ENCODE results near the gene TRAPPC11. TPM values are rescaled to one million over a fixed set of nuclear protein-coding genes. Genes with fewer than 3 reads are reported as not detected.

The TRAPPC11 gene
- total RNA-seq, 1 experiment from 2014 or later, result 21.5 TPM

- H3K4me3 Mint-ChIP-seq (ENCODE audit: low read depth, unreplicated experiment), result no peak overlapping the region
- H3K27ac Mint-ChIP-seq (ENCODE audit: unreplicated experiment), result no peak overlapping the region
- no TSS peak for BruUV-seq (replicated peaks)
- no peak for DNase-seq
- intact Hi-C loops (cut with micrococcal nuclease; ENCODE audit: unreplicated experiment), result no loop called here
- no peaks in the 10 kb centered on the region for H3K27me3 Mint-ChIP-seq (ENCODE audit: unreplicated experiment)
- H3K36me3 Mint-ChIP-seq (ENCODE audit: insufficient read depth, unreplicated experiment), result no peaks in the 10 kb centered on the region
- CTCF ChIA-PET, result no interaction called here
- no peak for TF ChIP-seq CTCF (IDR thresholded peaks at IDR 0.05; ENCODE audit: unreplicated experiment)
- peaks cover 6% of the 10 kb centered on the region for H3K4me1 Mint-ChIP-seq (ENCODE audit: low read depth, unreplicated experiment)
- no peaks in the 10 kb centered on the region for H3K9me3 Mint-ChIP-seq (ENCODE audit: low read depth, unreplicated experiment)
These were observed 27.4 kb upstream of the TRAPPC11 start for GRCh38 chr4:183631577-183632198.

- no peak for TF ChIP-seq CTCF (IDR thresholded peaks at IDR 0.05; ENCODE audit: unreplicated experiment)
- peaks cover 16% of the 10 kb centered on the region for H3K4me1 Mint-ChIP-seq (ENCODE audit: low read depth, unreplicated experiment)
- no TSS peak for BruUV-seq (replicated peaks)
- DNase-seq, result no peak
- H3K27me3 Mint-ChIP-seq (ENCODE audit: unreplicated experiment), result no peaks in the 10 kb centered on the region
- H3K36me3 Mint-ChIP-seq (ENCODE audit: insufficient read depth, unreplicated experiment), result peaks cover 4% of the 10 kb centered on the region
- intact Hi-C loops (cut with micrococcal nuclease; ENCODE audit: unreplicated experiment), result no loop called here
- H3K4me3 Mint-ChIP-seq (ENCODE audit: low read depth, unreplicated experiment), result no peak overlapping the region
- H3K27ac Mint-ChIP-seq (ENCODE audit: unreplicated experiment), result no peak overlapping the region
- no peaks in the 10 kb centered on the region for H3K9me3 Mint-ChIP-seq (ENCODE audit: low read depth, unreplicated experiment)
- CTCF ChIA-PET, result no interaction called here
These were observed 26.4 kb upstream of the TRAPPC11 start for GRCh38 chr4:183632689-183633088.

GRCh38 chr4:183633476-183634400, 25.4 kb upstream of the TRAPPC11 start:
- Mint-ChIP-seq H3K36me3 (ENCODE audit: insufficient read depth, unreplicated experiment) (peaks cover 4% of the 10 kb centered on the region), H3K27ac (ENCODE audit: unreplicated experiment) (no peak overlapping the region), H3K4me1 (ENCODE audit: low read depth, unreplicated experiment) (peaks cover 17% of the 10 kb centered on the region), H3K4me3 (ENCODE audit: low read depth, unreplicated experiment) (no peak overlapping the region), H3K9me3 (ENCODE audit: low read depth, unreplicated experiment) (no peaks in the 10 kb centered on the region), H3K27me3 (ENCODE audit: unreplicated experiment) (no peaks in the 10 kb centered on the region)
- no peak for DNase-seq
- CTCF ChIA-PET, result no interaction called here
- no TSS peak for BruUV-seq (replicated peaks)
- intact Hi-C loops (cut with micrococcal nuclease; ENCODE audit: unreplicated experiment), result no loop called here
- TF ChIP-seq CTCF (IDR thresholded peaks at IDR 0.05; ENCODE audit: unreplicated experiment), result no peak

GRCh38 chr4:183635321-183635720, 23.8 kb upstream of the TRAPPC11 start:
- H3K36me3 Mint-ChIP-seq (ENCODE audit: insufficient read depth, unreplicated experiment), result peaks cover 4% of the 10 kb centered on the region
- CTCF ChIA-PET, result no interaction called here
- H3K4me1 Mint-ChIP-seq (ENCODE audit: low read depth, unreplicated experiment), result peaks cover 17% of the 10 kb centered on the region
- DNase-seq, result no peak
- H3K4me3 Mint-ChIP-seq (ENCODE audit: low read depth, unreplicated experiment), result no peak overlapping the region
- BruUV-seq (replicated peaks), result no TSS peak
- H3K9me3 Mint-ChIP-seq (ENCODE audit: low read depth, unreplicated experiment), result no peaks in the 10 kb centered on the region
- intact Hi-C loops (cut with micrococcal nuclease; ENCODE audit: unreplicated experiment), result loop anchor here (5.0 kb wide), 1 partner anchor 128 kb away; the partner anchor contains the start of gene ING2
- no peak overlapping the region for H3K27ac Mint-ChIP-seq (ENCODE audit: unreplicated experiment)
- no peaks in the 10 kb centered on the region for H3K27me3 Mint-ChIP-seq (ENCODE audit: unreplicated experiment)
- no peak for TF ChIP-seq CTCF (IDR thresholded peaks at IDR 0.05; ENCODE audit: unreplicated experiment)

All from Calu3 (cell line).